ENCODE measurements around the gene RNASE7.

GRCh38 chr14:21057803-21058675 is 15.9 kb downstream of the RNASE7 start, which contains the start of gene RNASE8:
- TF ChIP-seq CTCF (IDR thresholded peaks at IDR 0.05; ENCODE audit: insufficient read depth, low read depth, low read length) (no peak), EZH2 (IDR thresholded peaks at IDR 0.05; ENCODE audit: insufficient read depth, low read length) (no peak)

Measured in astrocyte (in vitro differentiated cells and primary cell).